ENCODE data around the gene TCF25.
"Not testable (repeated sequence)": the region's sequence is repeated elsewhere in the genome, so short reads cannot be mapped to it uniquely, and the experiment has no call there.

TCF25 gene

GRCh38 chr16:89921131-89921701, 47.8 kb downstream of the TCF25 start:
- no peak for DNase-seq

GRCh38 chr16:89921702-89922476, 48.5 kb downstream of the TCF25 start:
- peak; percentile 42 for DNase-seq

GRCh38 chr16:89922477-89922883, 49.1 kb downstream of the TCF25 start:
- peak; percentile 35 for DNase-seq

- peak; percentile 53 for DNase-seq
Measured at GRCh38 chr16:89922884-89923639, 49.7 kb downstream of the TCF25 start, which contains the start of gene TUBB3. Gene TUBB3 (plus strand): TSS chr16:89923342. CDS start chr16:89923402, 60 bp downstream.

- DNase-seq, result no peak
Measured at GRCh38 chr16:89923640-89924296, 50.4 kb downstream of the TCF25 start.

GRCh38 chr16:89924297-89924924, 51.0 kb downstream of the TCF25 start:
- peak; percentile 40 for DNase-seq

GRCh38 chr16:89924925-89925307, 51.5 kb downstream of the TCF25 start:
- DNase-seq, result no peak

GRCh38 chr16:89925596-89926079, 52.2 kb downstream of the TCF25 start:
- no peak for DNase-seq

- DNase-seq, result no peak
Measured at GRCh38 chr16:89931305-89931896, 58.0 kb downstream of the TCF25 start.

GRCh38 chr16:89931964-89932363, 58.6 kb downstream of the TCF25 start:
- no peak for DNase-seq

GRCh38 chr16:89934019-89934418, 60.6 kb downstream of the TCF25 start:
- DNase-seq, result not testable (repeated sequence)

GRCh38 chr16:89934611-89935553, 61.5 kb downstream of the TCF25 start:
- no peak for DNase-seq

- DNase-seq, result not testable (repeated sequence)
Measured at GRCh38 chr16:89935620-89936019, 62.2 kb downstream of the TCF25 start.

GRCh38 chr16:89936034-89936433, 62.6 kb downstream of the TCF25 start:
- DNase-seq, result no peak

GRCh38 chr16:89936508-89936907, 63.1 kb downstream of the TCF25 start:
- no peak for DNase-seq

GRCh38 chr16:89936981-89937380, 63.6 kb downstream of the TCF25 start:
- no peak for DNase-seq

GRCh38 chr16:89938175-89938885, 64.9 kb downstream of the TCF25 start:
- no peak for DNase-seq

GRCh38 chr16:89944773-89945172, 71.4 kb downstream of the TCF25 start:
- no peak for DNase-seq

GRCh38 chr16:89945654-89946053, 72.3 kb downstream of the TCF25 start:
- DNase-seq, result no peak

GRCh38 chr16:89946515-89946914, 73.1 kb downstream of the TCF25 start:
- DNase-seq, result no peak

Measured in hematopoietic multipotent progenitor cell treated with erythropoietin and hydrocortisone succinate and interleukin-3 and kit ligand, for 8 days (in vitro differentiated cells).